ENCODE measurements around the gene MRPL20.
"Not testable (repeated sequence)": the region's sequence is repeated elsewhere in the genome, so short reads cannot be mapped to it uniquely, and the experiment has no call there.

Gene MRPL20

DNA sequence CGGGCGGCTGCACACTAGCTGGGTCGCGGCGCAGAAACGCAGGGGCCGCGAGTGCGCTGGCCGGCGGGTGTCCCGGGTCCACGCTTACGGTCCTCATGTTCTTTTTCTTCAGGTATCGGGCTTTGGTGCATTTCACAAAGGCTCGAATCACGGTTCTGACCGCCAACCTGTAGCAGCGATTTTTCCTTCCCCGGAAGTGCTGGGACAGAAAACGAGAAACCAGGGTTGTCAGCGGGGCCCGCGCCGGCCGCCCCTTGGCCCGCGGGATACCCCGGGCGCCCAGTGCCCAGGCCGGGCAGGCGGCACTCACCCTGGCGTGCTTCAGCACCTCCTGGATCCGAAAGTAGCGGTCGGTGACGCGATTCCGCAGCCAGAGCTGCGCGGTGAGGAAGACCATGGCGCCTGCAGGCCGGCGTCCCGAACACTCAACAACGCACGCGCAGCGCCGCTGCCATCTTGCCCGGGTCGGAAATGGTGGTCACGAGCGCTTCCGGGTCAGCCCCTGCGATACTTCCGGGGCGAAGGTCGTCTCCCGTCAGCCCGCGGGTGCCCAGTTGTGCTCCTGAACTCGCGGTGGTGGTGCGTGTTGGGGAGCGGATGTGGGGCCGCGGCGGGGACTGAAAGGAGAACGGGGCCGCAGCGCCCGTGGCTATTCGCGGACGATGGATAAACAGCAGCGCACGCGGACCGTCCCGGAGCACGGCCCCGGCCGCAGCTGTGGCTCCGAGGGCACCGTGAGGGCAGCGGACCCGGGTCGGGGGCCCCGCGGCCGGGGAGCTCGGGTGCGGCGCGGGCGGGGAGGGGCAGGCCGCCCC lies at the start of gene MRPL20:
Gene MRPL20 (minus strand): TSS at position 473 of the 815 bp plus-strand sequence. CDS start 76 bp downstream, at position 397.
- DNase-seq, result peak; percentile 91 to 95

DNA sequence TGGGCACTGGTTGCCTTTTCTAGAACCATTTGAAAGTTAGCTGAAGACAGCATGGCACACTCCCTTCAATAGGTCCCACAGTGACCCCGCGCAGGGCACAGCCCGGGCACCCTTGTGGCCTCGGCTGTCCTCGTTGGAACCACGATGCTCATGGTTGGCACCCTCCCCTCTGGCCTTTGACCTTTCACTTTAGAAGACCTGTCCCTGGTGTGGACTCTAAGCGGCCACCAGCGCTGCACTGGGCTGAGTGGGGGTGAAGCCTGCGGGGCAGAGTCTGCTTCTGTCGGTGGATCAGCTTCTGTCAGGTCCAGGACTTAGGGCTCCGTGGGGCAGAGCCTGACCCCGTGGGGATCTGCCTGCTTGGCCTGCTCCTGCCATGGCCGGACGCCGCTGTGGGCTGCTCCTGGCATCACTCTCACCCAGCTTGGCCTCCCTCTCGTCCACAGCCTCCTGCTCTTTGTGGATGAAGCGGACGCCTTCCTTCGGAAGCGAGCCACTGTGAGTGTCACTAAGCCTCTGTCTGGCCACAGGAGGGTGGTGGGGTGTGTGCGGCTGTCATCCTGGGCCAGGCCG lies 49.7 kb upstream of the MRPL20 start:
- not testable (repeated sequence) for DNase-seq

DNA sequence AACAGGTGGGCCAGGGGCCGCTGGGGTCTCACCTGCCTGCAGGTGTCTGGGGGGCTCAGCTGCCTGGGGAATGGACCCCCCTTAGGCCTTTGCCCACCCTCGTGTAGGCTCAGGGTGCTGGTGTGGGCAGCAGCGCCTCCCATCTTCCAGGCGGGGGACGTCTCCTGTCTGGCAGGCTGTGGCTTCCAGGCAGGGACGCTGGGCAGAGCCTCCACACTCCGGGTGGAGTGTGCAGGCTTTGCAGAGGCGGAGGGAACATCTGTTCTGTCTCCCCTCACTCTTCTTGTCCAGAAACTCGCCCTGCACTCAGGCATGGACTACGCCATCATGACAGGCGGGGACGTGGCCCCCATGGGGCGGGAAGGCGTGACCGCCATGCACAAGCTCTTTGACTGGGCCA lies 48.8 kb upstream of the MRPL20 start:
- not testable (repeated sequence) for DNase-seq

DNA sequence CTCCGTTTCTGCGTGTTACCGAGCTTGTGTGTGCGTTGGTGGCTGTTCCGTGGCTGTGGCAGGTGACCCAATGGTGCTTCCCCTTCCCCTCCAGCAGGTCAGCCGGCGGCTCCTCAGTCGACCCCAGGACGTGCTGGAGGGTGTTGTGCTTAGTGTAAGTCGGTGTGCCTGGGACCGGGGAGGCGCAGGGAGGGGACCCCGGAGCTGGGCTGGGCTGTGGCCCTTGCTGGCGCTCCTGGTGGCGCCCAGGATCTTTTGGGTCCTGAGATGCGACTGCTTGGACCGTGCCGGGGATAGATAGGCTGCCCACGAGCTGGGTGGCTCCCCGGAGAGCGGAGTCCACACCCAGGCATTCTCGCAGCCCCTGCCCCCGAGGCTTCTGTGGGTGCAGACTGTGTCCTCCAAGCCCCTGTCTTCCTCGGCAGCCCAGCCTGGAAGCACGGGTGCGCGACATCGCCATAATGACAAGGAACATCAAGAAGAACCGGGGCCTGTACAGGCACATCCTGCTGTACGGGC lies 48.3 kb upstream of the MRPL20 start:
- DNase-seq, result no peak

DNA sequence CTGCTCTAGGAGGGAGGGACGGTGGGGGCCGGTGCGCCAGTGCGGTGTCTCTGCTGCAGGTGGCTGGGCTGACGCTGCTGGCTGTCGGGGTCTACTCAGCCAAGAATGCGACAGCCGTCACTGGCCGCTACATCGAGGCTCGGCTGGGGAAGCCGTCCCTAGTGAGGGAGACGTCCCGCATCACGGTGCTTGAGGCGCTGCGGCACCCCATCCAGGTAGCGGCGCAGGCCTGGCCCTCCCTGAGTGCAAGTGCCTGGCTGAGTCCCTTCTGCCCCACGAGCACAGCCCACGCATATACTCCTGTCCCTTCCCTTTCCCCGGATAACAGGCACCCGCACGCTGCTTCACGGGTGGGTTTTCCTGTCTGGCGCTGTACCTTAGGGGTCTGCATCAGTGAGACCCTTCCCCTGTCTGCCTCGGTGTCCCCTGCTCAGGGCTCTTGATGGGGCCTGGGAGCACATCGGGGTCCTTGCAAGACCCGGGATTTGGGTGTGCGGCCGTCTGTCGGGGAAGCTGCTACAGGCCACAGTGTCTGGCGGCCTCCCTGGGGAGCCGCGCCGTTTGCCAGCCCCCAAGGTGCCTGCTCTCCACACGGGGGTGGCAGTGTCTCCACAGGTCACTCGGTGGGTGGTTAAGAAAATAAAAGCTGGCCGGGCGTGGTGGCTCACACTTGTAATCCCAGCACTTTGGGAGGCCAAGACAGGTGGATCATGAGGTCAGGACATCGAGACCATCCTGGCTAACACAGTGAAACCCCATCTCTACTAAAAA lies 47.4 kb upstream of the MRPL20 start:
- not testable (repeated sequence) for DNase-seq

DNA sequence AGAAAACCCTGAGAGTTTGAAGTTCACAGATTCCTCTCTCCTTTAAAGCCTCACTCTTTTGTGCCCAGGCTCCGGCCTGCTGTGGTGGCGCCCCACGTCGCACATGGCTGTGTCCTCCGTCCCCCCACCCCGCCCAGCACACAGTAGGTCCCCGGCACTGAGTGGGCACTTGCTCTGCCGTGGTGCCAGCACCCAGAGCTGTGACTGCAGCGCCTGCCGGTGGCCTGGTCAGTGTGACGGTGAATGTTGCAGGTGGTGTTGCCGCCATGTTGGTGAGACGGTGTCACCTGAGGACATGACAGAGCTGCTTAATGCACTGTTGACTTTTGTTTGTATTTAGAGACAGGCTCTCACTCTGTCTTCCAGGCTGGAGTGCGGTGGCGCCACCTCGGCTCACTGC lies 45.8 kb upstream of the MRPL20 start:
- DNase-seq, result no peak

DNA sequence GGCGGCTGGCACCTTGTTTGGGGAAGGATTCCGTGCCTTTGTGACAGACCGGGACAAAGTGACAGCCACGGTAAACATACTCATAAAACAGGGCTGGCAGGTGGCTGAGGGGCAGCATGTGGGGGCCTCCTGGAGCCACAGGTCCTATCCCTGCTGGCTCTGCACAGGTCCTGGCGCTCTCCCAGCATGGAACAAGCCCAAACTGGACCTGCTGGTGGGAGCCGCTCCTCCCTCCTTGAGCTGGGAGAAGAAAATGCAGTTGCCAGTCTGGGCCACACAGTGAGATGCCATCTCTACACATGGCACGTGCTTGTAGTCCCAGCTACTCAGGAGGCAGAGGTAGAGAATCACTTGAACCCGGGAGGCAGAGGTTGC lies 45.3 kb upstream of the MRPL20 start:
- not testable (repeated sequence) for DNase-seq

DNA sequence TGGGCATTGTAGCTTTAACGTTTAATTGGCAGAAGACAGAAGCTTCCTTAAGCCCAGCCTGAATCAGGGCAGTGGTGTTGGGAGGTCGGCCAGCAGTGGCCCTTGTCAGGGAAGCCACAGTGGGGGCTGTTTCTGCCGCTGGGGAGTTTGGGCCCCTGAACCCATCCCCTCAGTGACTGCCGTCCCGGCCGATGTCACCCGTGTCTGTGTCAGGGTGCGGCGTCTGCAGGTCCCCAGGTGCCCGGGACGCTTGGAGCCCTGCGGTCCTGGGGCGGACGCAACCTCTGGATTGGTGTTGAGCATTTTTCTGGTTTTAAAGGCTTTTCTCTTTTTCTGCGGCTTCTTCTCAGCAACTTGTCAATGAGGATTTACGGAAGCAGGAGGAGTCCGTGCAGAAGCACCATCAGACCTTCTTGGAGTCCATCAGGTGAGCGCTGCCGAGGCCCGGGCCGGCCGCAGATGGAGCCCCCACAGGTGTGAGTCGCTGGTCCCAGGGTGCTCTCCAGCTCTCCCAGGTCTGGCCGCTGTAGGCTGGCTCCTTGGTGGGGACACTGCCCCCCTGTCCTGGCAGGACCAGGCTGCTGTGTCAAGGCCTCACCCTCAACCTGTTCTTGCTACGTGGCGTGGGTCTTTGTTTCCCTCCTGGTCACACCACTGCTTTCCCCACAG lies 44.7 kb upstream of the MRPL20 start:
- no peak for DNase-seq

DNA sequence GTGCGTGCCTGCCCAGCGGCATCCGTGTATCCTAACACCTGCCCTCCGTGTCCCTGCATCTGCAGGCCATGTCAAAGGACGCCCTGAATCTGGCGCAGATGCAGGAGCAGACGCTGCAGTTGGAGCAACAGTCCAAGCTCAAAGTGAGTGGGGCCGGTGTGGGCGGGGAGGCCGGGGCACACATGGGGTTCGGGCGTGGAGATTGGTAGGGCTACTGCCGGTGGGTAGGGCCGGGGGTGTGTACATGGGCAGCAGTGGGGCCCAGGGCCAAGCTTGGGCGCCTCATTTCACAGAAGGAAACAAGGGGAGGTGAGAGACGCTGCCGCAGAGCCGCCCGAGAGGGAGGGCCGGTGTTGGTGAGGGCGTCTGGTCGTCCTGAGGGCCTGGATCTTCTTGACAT lies 43.5 kb upstream of the MRPL20 start:
- DNase-seq, result not testable (repeated sequence)

DNA sequence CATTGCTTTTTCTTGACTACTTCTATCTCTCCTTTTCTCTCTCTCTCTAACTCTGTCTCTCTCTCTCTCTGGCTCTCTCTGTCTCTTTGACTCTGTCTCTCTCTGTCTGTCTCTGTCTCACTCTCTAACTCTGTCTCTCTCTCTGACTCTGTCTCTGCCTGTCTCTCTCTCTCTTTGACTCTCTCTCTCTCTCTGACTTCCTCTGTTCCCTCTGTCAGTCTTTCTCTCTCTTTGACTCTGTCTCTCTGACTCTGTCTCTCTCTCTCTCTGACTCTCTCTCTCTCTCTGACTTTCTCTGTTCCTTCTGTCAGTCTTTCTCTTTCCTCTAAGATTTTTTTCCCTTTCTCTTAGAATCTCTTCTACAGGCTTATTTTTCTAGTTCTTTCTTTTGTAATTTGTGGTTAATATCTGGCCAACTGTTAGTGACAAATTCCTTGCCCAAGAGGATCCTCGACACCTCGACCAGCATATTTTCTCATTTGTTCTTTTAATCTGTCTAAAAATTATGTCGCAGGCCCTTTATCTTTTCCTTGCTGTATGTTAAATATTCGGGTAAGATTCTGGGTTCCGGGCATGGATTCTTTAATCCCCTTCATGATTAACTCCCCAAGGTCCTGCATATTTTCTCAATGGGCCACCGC lies 42.1 kb upstream of the MRPL20 start, which contains the start of gene ATAD3C:
Gene ATAD3C (plus strand): TSS at position 591 of the 641 bp plus-strand sequence. CDS start 995 bp downstream, outside the sequence.
- no peak for DNase-seq

DNA sequence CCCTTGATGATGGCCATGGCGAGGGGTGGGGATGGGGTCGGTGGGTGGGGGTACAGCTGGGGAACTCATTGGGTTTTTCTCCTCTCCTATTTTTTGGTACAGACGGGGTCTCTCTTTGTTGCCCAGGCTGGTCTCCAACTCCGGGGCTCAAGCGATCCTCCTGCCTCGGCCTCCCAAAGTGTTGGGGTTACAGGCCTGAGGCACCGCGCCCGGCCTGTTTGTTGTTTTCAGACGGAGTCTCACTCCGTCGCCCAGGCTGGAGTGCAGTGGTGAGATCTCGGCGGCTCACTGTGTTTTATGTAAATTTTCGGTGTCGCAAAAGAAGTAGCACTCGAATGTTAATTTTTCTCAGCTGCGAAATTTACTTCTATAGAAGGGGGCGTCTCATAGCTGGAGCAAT lies 39.5 kb upstream of the MRPL20 start:
- DNase-seq, result not testable (repeated sequence)

DNA sequence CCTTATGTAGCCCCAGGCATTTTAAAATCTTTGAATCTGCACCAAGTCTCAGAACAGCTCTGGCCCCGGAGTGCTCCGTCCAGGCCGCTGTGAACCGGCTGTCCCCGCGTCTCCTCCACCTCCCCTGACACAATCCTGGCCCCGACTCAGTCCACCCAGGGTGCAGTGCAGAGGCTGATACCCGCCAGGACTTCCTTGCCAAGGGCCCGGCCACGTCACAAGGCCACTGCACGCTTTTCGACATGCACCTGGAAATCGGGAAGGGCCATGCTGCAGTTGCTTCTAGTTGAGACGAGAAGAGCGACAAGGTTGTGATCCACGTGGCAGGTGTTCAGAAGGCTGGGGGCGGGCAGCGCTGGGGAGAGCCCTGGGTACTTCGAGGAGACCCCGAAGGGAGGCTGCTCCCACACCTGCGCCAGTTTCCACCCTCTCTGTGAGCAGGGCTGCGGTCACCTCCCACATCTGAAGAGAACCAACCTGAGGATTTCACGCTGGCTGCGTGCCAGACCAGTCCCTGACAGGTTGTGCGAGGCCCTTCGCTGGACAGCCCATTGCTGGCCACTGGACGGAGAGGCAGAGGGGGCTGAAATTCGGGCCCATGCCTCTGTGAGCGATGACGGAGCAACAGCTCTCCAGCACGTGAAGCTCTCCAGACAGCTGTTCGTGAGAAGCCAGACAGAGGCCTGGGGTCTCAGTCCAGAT lies 35.1 kb upstream of the MRPL20 start:
- no peak for DNase-seq

DNA sequence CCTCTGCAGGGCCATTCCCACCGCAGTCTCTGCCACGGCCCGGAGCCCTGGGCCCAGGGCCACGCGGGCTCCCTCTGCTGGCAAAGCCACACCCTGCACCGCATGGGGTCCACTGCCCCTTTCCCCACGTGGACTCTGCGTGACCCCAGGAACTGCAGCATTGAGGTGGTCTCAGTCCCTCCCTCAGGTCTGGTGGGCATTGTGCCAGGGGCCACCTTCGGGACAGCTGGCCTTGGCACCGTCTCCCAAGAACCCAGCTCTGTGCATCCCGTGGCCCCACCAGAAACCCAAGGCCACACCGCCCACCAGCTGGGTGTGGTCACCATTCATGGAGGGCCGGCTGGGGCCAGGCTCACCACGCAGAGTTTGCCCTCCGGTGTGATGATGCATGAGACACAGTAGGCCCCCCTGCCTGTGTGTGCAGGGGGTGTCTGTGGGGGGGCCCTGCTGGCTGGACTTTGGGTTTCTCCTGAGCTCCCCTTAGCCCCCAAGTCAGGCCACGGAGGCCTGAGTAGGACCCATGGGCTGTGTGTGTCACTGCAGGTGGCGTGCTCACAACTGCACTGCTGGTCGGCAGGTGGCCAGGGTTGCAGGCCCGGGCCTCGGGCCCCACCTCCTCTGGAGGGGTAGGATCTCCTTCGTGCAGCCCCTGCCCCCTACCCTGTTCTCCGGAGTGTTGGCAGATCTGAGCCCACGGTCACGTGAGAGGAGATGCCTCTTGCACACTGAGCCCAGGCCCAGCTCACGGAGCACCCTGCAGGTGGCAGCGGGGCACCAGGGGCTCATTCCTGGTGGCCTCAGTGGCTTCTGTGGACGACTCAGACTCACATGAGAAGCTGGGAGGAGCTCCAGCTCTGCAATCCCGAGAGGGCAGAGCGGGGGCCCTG lies 34.2 kb upstream of the MRPL20 start:
- peak; percentile 18 to 57 for DNase-seq

DNA sequence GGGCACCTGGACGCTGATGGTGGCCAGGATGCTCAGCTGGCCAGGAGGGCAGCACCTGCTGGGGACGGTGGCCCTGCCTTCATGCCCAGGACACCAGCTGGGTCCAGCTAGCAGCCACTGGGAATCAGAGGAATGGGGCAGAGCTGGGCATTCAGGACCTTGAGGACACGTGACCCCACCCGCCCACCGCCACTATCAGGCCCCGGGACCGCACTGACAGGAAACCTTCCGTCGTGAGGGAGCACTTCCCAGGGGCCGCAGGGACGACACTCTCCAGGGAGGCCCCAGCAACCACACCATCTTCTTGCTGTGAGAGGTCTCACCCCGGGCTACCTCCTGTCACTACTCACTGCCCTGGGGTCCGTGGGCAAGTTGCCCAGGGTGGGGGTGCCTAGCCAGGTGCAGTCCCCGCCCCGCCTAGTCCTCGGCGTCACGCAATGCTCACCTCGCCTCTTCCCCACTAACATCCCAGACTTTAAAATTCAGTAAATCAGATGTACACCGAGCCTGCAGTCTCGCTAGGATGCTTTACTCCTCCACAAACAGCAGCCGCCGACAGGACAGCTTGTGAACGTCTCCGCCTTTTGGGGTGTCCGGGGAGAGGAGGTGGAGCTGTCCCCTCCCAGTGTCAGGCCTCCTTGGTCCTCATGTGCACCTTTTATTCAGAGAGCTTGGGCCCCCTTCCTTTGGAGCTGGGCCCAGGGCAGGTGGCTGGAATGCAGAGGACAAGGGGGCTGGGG lies 33.3 kb upstream of the MRPL20 start:
- no peak for DNase-seq

DNA sequence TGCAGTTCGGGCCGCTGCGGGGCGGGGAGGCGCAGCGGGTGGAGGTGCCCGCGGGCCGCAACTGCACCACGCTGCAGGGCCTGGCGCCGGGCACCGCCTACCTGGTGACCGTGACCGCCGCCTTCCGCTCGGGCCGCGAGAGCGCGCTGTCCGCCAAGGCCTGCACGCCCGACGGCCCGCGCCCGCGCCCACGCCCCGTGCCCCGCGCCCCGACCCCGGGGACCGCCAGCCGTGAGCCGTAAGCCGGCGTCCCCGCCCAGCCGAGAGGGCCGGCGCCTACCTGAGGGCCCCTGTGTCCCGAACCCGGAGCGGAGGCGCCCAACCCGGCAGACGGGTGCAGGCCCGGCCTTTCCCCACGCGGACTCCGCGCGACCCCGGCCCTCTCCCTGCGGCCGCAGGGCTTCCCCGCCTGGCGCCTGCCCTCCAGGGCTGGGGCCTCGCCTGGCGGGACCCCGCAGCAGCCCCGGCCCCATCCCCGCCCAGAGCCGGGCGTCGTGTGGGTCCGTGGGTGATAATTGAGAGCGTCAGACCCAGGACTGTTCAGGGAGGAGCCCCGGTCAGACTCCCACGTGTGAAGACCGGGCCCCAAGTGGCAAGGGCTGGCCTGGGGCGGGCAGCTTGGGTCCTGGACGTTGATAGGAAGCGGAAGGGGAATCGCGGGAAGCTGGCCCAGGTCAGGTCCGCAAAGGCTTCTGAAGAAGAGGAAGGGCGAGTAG lies 32.6 kb upstream of the MRPL20 start:
- DNase-seq, result no peak

DNA sequence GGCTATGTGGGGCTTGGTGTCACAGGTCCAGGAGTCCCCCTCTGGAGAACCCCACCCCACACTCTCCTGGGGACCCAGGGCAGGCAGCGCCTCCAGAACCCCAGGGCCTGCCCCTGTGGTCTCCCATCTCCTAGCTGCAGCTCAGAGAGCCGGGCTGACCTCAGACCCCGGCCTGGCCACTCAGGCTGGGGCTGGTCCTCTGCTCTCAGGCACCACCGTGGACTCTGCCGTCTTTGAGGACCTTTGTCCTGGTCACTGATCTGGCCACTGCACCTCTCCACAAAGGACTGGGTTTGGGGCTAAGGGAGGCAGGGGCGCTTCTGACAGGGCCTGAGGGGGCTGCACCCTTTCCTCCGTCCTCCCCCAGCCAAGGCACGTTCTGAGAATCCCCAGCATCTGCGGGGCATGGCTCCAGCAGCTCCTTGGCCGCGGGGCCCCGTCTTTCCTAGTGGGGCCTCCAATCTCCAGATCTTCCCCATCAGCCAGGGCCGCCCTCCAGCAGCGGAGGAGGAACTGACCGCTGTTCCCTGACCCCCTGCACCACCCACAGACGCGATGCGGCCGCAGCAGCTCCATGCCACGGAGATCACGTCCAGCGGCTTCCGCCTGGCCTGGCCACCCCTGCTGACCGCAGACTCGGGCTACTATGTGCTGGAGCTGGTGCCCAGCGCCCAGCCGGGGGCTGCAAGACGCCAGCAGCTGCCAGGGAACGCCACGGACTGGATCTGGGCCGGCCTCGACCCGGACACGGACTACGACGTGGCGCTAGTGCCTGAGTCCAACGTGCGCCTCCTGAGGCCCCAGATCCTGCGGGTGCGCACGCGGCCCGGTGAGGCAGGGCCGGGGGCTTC lies 31.7 kb upstream of the MRPL20 start:
- DNase-seq, result no peak

DNA sequence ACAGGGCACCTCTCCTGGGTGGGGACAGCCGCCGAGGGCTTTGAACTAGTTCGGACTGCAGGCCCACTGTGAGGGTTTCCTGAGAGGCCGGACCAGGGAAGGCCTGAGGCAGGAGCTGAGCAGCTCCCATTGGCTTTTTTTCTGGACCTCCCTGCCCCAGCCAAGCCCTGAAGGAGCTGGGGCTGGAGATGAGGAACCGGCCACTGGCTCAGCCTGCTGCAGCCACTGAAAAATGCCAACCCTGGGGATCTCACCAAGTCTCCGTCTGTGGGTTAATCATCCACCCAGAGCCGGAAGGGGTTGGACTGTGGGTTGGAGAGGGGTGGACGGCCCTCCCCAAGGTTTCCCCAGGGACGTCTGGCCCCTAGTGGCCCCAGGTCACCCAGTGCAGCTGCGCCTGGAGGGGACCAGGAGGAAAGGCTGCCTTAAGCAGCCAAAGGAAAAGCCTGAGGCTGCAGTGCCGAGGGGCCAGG lies 30.8 kb upstream of the MRPL20 start:
- DNase-seq, result no peak
